Measurements from ENCODE around the gene IL17C.

DNA sequence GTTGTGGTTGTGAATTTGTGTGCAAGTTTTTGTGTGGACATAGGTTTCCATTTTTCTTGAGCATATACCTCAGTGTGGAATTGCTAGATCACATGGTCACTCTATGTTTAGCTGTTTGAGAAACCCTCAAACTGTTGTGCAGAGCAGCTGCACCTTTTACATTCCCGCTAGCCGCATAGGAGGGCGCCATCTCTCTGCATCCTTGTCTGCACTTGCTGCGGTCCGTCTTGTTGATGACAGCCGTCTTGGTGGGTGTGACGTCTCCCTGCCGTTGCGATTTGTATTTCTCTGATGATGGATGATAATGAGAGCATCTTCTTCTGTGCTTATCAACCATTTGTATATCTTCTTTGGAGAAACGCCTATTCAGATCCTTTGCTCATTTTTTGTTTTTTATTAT is 25.1 kb upstream of the IL17C start:
- TF ChIP-seq, protein P1, sequence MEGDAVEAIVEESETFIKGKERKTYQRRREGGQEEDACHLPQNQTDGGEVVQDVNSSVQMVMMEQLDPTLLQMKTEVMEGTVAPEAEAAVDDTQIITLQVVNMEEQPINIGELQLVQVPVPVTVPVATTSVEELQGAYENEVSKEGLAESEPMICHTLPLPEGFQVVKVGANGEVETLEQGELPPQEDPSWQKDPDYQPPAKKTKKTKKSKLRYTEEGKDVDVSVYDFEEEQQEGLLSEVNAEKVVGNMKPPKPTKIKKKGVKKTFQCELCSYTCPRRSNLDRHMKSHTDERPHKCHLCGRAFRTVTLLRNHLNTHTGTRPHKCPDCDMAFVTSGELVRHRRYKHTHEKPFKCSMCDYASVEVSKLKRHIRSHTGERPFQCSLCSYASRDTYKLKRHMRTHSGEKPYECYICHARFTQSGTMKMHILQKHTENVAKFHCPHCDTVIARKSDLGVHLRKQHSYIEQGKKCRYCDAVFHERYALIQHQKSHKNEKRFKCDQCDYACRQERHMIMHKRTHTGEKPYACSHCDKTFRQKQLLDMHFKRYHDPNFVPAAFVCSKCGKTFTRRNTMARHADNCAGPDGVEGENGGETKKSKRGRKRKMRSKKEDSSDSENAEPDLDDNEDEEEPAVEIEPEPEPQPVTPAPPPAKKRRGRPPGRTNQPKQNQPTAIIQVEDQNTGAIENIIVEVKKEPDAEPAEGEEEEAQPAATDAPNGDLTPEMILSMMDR (IDR thresholded peaks at IDR 0.05; ENCODE audit: low read depth, low read length, missing input control): no peak
- no peak for TF ChIP-seq TAF1 (conservative IDR thresholded peaks at IDR 0.05)
- TF ChIP-seq, protein P2, sequence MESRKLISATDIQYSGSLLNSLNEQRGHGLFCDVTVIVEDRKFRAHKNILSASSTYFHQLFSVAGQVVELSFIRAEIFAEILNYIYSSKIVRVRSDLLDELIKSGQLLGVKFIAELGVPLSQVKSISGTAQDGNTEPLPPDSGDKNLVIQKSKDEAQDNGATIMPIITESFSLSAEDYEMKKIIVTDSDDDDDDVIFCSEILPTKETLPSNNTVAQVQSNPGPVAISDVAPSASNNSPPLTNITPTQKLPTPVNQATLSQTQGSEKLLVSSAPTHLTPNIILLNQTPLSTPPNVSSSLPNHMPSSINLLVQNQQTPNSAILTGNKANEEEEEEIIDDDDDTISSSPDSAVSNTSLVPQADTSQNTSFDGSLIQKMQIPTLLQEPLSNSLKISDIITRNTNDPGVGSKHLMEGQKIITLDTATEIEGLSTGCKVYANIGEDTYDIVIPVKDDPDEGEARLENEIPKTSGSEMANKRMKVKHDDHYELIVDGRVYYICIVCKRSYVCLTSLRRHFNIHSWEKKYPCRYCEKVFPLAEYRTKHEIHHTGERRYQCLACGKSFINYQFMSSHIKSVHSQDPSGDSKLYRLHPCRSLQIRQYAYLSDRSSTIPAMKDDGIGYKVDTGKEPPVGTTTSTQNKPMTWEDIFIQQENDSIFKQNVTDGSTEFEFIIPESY (IDR thresholded peaks at IDR 0.05): no peak
- no peak for TF ChIP-seq EGR1 (IDR thresholded peaks at IDR 0.05; ENCODE audit: low read depth in 2 of 2)
